Lower leg skin (tissue), 3 donors: ENCODE data around the gene PFDN1.

Experiments used
- CTCF ChIP-seq, 3 donors: fragments of 450-650 bp; IDR thresholded peaks; one replicate each; pipeline ENCODE4 v1.5.1; 2016; ENCODE audit warnings: antibody characterized with exemption in 3 of 3, mild to moderate bottlenecking in 3 of 3, moderate library complexity in 2 of 3
- POLR2A ChIP-seq, 2 donors: fragments of 450-650 bp; IDR thresholded peaks; one replicate each; pipeline ENCODE4 v1.6.1; 2016 to 2017; ENCODE audit warnings: antibody characterized with exemption in 2 of 2, mild to moderate bottlenecking in 1 of 2, moderate library complexity in 1 of 2

- TF ChIP-seq CTCF (IDR thresholded peaks at IDR 0.05) (no peak), POLR2A (IDR thresholded peaks at IDR 0.05) (no peak)
Measured at GRCh38 chr5:140205952-140206351, 96.9 kb downstream of the PFDN1 start.
